Measurements from ENCODE around the gene DAGLA.

Gene DAGLA

DNA sequence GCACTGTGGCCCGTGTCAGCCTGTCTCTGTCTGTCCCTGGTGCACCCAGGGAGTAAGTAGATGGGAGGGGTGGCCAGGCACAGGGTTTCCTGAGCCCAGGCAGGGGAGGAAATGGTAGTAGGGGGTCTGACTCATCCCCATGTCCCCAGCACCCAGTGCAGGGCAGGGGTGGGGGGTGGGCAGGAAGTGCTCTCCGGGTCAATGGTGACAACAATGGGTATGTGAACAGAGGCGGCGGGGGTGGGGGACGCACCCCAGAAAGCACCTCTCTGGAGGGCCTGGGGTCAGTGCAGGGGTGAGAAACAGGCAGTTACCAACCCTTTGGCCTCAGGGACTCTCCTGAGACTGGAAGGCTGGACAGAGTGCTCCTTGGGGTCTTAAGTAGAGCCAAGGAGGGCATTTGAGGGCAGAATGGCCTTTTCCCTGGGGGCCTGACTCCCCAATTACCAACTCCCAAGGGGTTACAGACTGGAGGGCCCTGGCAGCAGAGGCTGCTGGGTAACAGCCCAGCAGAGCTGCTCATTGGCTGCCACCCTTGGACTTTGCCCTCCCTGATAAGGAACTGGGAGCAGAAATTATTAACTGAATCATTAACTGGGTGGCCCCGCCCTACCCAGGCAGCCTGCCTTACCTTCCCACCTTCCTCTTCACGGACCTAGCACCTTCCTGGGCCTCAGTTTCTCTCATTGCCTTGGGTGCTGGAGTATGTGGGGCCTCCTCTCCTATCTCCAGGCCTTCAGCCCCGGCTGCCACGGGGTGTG, 76.4 kb downstream of the DAGLA start:
- no peak for DNase-seq
- intact Hi-C loops (cut with DNase I) = no loop called here

- peak in 4 of 10 donors; percentile 37 to 58 (median 48) for DNase-seq
- intact Hi-C loops (cut with DNase I) = no loop called here
Observed at GRCh38 chr11:61757213-61757862, 77.1 kb downstream of the DAGLA start.

DNA sequence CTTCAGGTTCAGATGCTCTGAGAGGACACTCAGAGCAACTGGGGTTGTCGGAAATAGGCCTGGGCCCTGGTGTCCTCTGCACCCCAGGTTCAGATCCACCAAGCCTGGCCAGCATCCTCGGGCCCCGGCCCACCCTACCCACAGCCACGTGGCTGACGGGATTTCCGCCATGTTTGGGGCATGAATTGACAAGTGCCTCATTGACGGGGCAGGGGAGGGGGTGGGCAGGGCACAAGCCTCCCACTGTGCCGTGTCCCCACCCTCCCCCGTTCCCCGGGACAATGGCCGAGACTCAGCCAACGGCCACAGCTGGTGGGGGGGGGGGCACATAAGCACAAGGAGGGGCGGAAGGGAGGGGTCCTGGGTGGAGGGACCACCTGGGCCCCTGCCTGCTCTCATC, 80.8 kb downstream of the DAGLA start:
- peak in 9 of 10 donors; percentile 62 to 97 (median 86) for DNase-seq
- intact Hi-C loops (cut with DNase I) = no loop called here

- intact Hi-C loops (cut with DNase I) = no loop called here
- peak in 1 of 10 donors; percentile 91 for DNase-seq
Observed at GRCh38 chr11:61761440-61762222, 81.4 kb downstream of the DAGLA start.

- intact Hi-C loops (cut with DNase I) = no loop called here
Observed at GRCh38 chr11:61762223-61762615, 82.0 kb downstream of the DAGLA start.

DNA sequence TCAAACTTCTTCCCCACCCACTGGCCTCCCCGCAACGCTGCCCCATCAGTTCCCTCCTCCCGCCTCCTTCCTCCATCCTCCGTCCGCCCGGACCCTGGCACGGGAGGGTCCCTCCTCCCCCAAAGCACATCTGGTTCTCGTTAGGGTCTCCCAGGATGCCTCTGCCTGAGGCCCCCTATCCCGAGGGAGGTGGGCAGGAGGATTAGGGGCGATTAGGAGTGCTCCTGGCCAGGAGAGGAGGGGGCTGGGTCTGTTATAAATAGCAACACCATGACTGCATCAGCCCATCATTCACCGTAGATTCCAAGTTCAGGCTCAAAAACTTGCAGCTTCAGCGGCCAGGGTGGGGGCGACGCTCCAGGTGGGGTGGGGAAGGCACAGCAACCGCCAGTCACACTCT, 82.6 kb downstream of the DAGLA start:
- intact Hi-C loops (cut with DNase I) = no loop called here
- DNase-seq = no peak

More at GRCh38 chr11:61762223-61762615, 82.0 kb downstream of the DAGLA start:
- no peak for DNase-seq

DNA sequence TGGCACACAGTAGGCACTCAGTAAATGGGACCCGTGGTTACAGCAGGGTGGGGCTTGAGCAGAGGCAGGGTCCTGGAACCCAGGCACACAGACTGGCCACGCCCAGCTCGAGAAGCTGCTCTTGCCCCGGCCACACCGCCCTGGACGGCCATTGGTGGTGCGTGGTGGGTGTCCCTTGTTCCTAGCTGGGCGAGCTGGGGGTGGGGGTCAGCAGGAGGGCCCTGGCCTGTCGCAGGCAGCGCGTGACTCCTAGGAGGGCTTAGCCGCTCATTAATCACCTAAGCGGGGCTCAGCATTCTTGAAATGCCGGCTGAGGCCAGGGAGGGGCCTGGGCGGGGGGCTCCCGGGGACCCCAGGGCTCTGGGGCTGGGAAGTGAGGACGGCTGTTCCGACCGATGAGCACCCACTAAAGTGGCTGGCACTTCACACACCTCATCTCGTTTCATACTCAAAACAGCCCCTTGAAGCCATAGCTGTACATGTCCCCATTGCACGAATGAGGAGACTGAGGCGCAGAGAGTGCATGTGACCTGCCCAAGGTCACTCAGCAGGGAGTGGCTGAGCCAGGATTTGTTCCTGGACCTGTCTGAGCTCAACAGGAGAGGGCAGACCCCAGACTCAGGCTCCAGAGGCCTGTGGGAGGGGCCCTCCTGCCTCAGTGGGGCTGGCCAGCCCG, 83.9 kb downstream of the DAGLA start:
- intact Hi-C loops (cut with DNase I) = no loop called here
- DNase-seq = no peak

DNA sequence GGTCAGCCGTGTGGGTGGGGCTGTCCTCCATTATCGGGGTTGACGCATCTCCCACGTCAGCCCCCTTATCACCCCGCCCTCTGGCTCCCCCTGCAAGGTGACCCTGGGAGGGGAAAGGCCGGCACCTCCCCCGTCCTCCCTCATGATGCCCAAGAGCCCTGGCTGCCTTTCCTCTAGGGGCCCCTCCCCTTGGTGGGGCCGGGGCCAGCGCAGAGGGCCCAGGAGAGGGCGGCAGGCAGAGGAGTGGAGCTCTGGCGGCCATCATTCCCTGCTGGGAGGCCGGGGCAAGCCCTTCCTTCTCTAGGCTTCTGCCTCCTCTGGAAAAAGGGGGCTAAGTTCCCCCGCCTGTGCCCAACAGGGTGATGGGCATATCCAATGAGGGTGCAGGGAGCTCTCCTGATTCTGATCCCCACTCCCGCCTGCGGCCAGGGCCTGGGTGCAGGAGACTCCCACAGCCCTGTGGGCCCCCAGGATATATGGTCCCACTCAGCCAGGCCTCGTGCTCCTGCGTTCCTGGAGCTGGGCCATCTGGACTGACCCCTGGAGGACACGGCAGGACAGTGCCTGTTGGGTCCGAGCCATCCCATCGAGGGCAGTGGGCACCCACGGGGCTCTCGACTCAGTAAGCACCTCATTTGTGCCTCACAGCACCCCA, 84.5 kb downstream of the DAGLA start:
- no peak for DNase-seq
- intact Hi-C loops (cut with DNase I) = no loop called here

DNA sequence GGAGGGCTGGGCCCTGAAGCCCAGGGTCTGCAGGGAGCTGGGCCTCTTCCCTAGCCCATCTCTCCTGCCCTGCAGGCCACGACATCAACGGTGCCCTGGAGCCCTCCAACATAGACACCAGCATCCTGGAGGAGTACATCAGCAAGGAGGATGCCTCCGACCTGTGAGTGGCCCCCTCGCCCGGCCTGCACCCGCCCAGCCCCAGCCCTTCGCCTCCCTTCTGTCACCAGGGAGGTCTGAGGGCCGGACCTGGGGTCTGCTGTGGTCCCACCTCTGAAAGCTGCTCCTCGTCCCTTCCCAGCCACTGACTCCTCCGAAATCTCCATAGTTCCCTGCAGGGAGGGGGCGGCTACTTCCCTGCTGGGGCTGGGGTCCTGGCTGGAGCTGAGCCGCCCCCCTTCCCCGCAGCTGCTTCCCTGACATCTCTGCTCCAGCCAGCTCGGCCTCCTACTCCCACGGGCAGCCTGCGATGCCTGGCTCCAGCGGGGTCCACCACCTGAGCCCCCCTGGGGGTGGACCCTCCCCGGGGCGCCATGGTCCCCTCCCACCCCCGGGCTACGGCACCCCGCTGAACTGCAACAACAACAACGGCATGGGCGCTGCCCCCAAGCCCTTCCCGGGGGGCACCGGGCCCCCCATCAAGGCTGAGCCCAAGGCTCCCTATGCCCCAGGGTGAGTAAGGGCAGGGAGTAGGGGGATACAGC, 85.5 kb downstream of the DAGLA start:
- DNase-seq = no peak
- intact Hi-C loops (cut with DNase I) = no loop called here

DNA sequence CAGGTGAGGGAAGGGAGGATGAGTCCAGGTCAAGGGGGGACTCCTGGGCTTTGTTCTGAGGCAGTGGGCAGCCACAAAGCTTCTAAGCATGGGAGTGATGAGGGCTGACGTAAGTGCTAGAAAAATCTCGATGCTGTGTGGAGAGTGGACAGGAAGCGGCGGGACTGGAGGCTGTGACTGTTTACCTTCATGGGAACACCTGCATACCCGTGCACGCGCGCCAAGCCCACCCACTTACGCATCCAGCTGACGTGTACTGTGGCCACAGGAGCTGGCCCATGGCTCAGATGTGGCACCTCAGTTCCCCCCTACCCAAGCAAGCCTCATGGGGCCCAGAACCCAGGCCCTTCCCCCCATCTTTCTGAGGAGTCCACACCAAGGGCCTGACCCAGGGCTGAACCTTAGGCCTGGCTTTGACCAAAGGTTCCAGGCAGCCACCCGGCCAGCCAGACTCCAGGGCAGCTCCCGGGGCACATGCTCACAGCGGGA, 86.2 kb downstream of the DAGLA start:
- intact Hi-C loops (cut with DNase I) = no loop called here
- no peak for DNase-seq

DNA sequence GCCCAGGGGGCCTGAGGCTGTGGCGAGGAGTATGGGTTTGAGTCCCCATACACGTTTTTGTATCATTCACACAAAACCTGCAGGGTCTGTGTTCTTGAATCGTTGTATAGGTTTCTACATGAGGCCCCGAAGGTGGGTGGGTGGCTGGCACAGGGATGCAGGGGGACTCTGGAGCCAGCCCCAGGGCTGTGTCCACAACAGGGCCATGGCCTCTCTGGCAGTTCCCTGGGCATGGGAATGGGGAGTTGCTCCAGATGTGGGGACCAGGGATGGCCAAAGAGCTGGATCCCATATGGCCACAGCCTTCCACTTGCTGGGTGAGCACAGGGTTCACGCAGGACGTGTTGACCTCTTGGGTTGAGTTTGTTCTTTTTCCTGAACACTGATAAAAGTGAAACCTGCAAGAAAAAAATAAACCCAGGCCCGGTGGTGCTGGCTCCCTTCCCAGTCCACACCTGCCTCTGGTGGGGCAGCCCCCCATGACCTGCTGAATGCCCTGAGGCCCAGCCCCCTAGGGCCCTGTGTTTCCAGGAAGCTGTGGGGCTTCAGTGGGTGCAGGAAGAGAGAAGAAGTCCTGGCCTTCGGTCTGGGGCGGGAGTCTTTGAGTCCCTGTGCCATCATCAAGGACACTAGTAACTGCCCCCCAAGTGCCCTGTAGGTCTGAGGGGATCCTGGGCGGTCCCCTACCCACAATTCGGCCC, 88.3 kb downstream of the DAGLA start:
- no peak for DNase-seq
- intact Hi-C loops (cut with DNase I) = no loop called here

DNA sequence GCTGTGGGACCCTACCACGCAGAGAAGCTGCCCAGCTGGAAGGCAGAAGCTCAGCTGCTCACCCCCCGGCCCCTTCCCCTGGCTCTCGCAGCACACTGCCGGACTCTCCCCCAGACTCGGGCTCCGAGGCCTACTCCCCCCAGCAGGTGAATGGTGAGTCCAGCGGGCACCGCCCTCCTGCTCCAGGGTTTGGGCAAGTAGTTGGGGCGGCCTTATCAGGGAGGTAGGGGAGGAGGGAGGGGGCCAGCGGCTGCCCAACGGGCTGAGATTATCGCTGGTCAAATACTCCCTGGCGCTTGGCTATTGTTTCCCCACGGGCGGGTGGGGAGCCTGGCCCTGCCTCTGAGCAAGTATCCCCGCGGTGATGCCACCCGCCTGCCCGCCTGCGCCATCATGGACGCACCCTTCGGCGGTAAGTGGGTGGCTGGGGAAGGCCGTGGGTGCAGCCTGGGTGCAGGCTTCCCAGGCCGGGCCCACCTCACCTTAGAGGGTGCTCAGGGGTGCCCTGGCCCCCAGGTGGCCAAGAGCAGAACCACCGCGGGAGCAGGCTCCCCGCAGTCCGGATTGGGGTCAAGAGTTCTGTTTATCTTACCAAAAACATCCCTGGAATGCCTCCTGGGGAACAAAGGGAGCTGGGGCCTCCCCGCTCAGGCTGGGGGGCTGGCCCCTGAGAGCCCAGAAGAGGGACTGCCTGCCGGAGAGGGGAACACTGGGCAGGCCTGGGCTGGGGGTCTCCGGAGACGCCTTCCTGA, 89.2 kb downstream of the DAGLA start:
- DNase-seq = peak in 1 of 10 donors; percentile 80
- intact Hi-C loops (cut with DNase I) = no loop called here

- intact Hi-C loops (cut with DNase I) = no loop called here
- DNase-seq = no peak
Observed at GRCh38 chr11:61769946-61770683, 89.9 kb downstream of the DAGLA start.

DNA sequence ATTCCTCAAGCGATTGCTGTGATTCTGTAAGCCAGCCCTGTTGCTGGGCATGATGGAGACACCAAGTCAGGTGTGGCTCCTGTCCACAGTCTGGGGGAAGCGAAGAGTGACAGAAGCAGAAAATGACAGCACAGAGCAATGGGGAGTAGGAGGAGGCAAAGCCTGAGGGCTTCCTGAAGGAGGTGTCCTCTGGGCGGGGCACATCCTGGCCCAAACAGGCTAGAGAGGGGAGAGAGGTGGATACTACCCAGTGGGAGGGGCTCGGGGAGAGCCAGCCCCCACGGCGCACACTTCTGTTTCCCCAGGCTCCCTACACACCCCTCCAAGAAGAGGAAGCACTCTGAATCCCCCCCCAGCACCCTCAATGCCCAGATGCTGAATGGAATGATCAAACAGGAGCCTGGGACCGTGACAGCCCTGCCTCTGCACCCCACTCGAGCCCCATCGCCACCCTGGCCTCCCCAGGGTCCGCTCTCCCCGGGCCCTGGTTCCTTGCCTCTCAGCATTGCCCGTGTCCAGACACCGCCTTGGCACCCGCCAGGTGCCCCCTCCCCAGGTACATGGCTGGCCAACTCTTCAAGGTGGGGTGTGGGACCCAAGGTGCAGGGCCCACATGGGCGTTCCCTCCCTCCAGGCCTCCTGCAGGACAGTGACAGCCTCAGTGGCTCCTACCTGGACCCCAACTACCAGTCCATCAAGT, 91.2 kb downstream of the DAGLA start:
- no peak for DNase-seq
- intact Hi-C loops (cut with DNase I) = no loop called here

DNA sequence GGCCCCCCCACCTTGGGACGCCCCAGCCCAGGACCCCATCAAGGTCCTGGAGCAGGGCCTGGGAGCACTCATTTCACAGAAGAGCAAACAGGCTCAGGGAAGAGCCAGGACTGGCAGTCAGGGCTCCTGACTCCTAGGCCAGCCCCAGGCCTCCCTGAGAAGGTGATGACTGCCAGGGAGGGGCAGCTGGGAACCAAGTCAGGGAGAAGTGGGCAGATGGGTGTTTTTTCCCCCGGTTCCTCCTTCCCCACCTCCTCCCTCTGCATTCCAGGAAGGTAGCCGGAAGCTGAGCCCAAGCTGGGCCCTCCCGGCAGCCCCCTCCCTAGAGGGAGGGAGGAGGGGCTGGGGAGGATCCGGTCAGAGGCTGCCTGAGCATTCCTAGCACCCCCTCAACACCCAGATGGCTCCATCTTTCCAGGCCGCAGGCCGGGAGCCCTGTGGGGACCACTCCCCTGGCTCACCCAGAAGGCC, 91.8 kb downstream of the DAGLA start:
- intact Hi-C loops (cut with DNase I) = no loop called here
- DNase-seq = no peak

GRCh38 chr11:61773356-61773755, 93.2 kb downstream of the DAGLA start:
- intact Hi-C loops (cut with DNase I) = no loop called here
- no peak for DNase-seq

DNA sequence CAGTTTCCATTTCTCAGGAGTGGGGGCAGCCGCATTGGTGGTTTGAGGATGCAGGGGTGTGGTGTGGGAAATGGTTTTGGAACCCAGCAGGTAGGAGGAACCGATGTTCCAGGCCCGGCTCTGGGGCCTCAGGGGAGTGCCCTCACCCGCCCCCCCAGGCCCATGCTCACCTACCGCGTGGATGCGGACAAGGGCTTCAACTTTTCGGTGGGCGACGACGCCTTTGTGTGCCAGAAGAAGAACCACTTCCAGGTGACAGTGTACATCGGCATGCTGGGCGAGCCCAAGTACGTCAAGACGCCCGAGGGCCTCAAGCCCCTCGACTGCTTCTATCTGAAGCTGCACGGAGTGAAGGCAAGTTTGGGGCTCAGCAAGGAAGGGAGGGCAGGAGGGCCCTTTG, 93.6 kb downstream of the DAGLA start:
- intact Hi-C loops (cut with DNase I) = no loop called here
- DNase-seq = no peak

Measured in posterior cingulate gyrus (tissue), 11 donors.